IMR-90 (cell line): ENCODE measurements around the gene CPNE2.

Experiments used
- CHD1 ChIP-seq: IDR thresholded peaks from 2 replicates; pipeline ENCODE4 v1.6.1; 2012; ENCODE audit warnings: low read depth, low read length, improper control_type of control experiment
- CTCF ChIP-seq: conservative IDR thresholded peaks from 2 replicates; pipeline ENCODE4 v1.5.1; 2012; ENCODE audit warnings: mild to moderate bottlenecking, low read depth, low read length, improper control_type of control experiment
- RAD21 ChIP-seq: IDR thresholded peaks from 2 replicates; pipeline ENCODE4 v1.6.1; 2012; ENCODE audit warnings: low read length, improper control_type of control experiment
- RCOR1 ChIP-seq: IDR thresholded peaks from 2 replicates; pipeline ENCODE4 v1.6.1; 2012; ENCODE audit warnings: mild to moderate bottlenecking, low read length, improper control_type of control experiment; ENCODE audit not compliant: insufficient replicate concordance
- RFX5 ChIP-seq: IDR thresholded peaks from 2 replicates; pipeline ENCODE4 v1.8.0; 2012; ENCODE audit warnings: low read depth, mild to moderate bottlenecking, low read length, moderate library complexity
- USF2 ChIP-seq: fragments of 150-350 bp; IDR thresholded peaks from 2 replicates; pipeline ENCODE4 v1.6.1; 2017; ENCODE audit warnings: mild to moderate bottlenecking, antibody characterized with exemption, low read length, low read depth

DNA sequence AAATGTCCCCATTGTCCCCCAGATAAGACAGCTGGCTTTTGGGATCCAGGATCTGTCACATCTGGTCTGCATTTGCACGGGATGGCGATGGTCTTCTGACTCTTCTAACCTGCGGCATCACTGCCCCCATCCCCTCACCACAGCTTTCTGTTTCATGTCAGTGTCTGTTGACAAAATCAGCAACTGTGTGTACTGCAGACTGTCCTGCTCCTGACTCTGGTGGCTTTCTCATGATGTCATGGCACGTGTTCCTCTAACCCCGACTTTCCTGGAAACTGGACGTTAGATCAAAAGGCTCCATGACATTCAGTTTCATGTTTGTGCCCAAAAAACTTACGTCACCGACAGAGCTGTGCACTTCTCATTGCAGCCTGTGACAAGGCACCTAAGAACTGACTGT lies 30.1 kb upstream of the CPNE2 start:
- TF ChIP-seq CTCF (no peak), USF2 (no peak), RFX5 (no peak), RAD21 (no peak), CHD1 (no peak), RCOR1 (no peak)
